Right cardiac atrium (tissue), 5 donors: Measurements from ENCODE around the gene MYL10. TPM values are rescaled to one million over a fixed set of nuclear protein-coding genes. Genes with fewer than 3 reads are reported as not detected.
"Not testable (repeated sequence)": the region's sequence is repeated elsewhere in the genome, so short reads cannot be mapped to it uniquely, and the experiment has no call there.

Experiments used
- ATAC-seq, 2 donors: fragments of 200-7000 bp; cut with Tn5 transposase; one replicate each; pipeline versions ENCODE4 v1.8.0 to v1.9.1; 2020; ENCODE audit warnings: moderate library complexity in 2 of 2, mild to moderate bottlenecking in 1 of 2
- DNase-seq, 3 donors: peaks; one replicate each; pipeline ENCODE4 v3.0.0-alpha.2; 2020
- H3K27ac ChIP-seq: one replicate; pipeline ENCODE4 v1.5.1; 2013; ENCODE audit warnings: mild to moderate bottlenecking, low read length, control low read depth, moderate library complexity
- H3K27me3 ChIP-seq: one replicate; pipeline ENCODE4 v1.6.1; 2013; ENCODE audit not compliant: control insufficient read depth, insufficient read depth
- H3K4me1 ChIP-seq: one replicate; pipeline ENCODE4 v1.6.1; 2013; ENCODE audit warnings: low read length; ENCODE audit not compliant: control insufficient read depth, insufficient read depth
- H3K4me3 ChIP-seq: one replicate; pipeline ENCODE4 v1.5.1; 2013; ENCODE audit warnings: low read length, control low read depth
- H3K9me3 ChIP-seq: one replicate; pipeline ENCODE4 v1.6.1; 2013; ENCODE audit warnings: low read length; ENCODE audit not compliant: control insufficient read depth
- WGBS: extraction: QIAGEN DNeasy Blood & Tissue Kit; methylation state at CpG from one replicate; pipeline ENCODE4 v1.1.7; 2013; 5-methylcytosine and 5-hydroxymethylcytosine counted together
- intact Hi-C, 4 donors: fragments of 100-400 bp; cut with DNase I; formaldehyde crosslinking; loops; one replicate each; pipeline versions ENCODE4 v1.11.0 to v1.14.0; 2022 to 2023
- polyA plus RNA-seq: library from polyadenylated mRNA; stranded (reverse); fragments of 200-250 nt; gene quantifications from one replicate; pipeline ENCODE4 v1.2.3, GENCODE V29; 2013
- total RNA-seq, 4 donors: library from RNA; stranded (reverse); fragmentation: NEBNext Ultra II Directional; extraction: Animal tissue kit (Norgen Biotek cat#: 25700); gene quantifications; one replicate each; pipeline ENCODE4 v1.2.1, GENCODE V29; 2021
- donor health status: healthy with polysubstance abuse.
- donor health status: DM: no; HTN: yes; CAD: no.
- donor health status: DM: no; HTN: no; CAD: no.
- donor health status: DM: no; HTN: yes; CAD: no; lungs with severe emphysema.
- donor health status: DM: yes; HTN: yes; CAD: no.

The MYL10 gene
- total and polyA plus RNA-seq, 5 donors: not detected

DNA sequence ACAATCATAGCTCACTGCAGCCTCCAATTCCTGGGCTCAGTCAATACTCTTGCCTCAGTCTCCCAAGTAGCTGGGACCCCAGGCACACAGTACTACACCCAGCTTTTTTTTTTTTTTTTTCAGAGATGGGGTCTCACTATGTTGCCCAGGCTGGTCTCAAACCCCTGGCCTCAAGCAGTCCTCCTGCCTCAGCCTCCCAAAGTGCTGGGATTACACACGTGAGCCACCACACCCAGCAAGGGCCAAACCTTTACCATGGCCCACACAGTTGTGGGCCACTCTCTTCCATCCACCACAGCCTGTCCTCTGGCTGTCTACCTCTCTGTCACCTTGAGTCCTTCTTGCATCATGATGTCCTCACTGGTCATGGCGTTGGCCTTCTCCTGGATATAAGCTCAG is 24.2 kb downstream of the MYL10 start:
- H3K27me3 ChIP-seq, H3K27ac ChIP-seq, H3K4me1 ChIP-seq, ATAC-seq, H3K9me3 ChIP-seq, DNase-seq, H3K4me3 ChIP-seq: not testable (repeated sequence)
- WGBS: 87% methylated on average over 2 of the region's 2 CpGs
- intact Hi-C loops: loop anchor here in 2 of 4 donors (5.0 to 10.0 kb wide), 3 partner anchors 80 to 667 kb away; partner anchors contain the start of gene CUX1 (in 1 of the 2)

GRCh38 chr7:101604331-101604933 is 24.7 kb downstream of the MYL10 start:
- Histone ChIP-seq H3K9me3 (no peaks in the 10 kb centered on the region), H3K4me3 (no peak overlapping the region), H3K27me3 (no peaks in the 10 kb centered on the region), H3K4me1 (no peaks in the 10 kb centered on the region), H3K27ac (no peak overlapping the region)
- intact Hi-C loops: loop anchor here in 2 of 4 donors (5.0 to 10.0 kb wide), 3 partner anchors 80 to 668 kb away; partner anchors contain the start of gene CUX1 (in 1 of the 2)
- ATAC-seq (no peak), DNase-seq (no peak)
- WGBS: 76% methylated on average over 5 of the region's 5 CpGs

- WGBS: 34% methylated on average over 25 of the region's 25 CpGs
- Histone ChIP-seq H3K9me3 (no peaks in the 10 kb centered on the region), H3K4me1 (no peaks in the 10 kb centered on the region), H3K27me3 (no peaks in the 10 kb centered on the region), H3K4me3 (no peak overlapping the region), H3K27ac (no peak overlapping the region)
- DNase-seq (peak; percentile 80 to 90 (median 89)), ATAC-seq (peak; percentile 87 to 90)
- intact Hi-C loops: loop anchor here in 2 of 4 donors (5.0 to 10.0 kb wide), 3 partner anchors 82 to 670 kb away; partner anchors contain the start of gene CUX1 (in 1 of the 2)
These were observed 26.4 kb downstream of the MYL10 start for GRCh38 chr7:101602484-101603241.

DNA sequence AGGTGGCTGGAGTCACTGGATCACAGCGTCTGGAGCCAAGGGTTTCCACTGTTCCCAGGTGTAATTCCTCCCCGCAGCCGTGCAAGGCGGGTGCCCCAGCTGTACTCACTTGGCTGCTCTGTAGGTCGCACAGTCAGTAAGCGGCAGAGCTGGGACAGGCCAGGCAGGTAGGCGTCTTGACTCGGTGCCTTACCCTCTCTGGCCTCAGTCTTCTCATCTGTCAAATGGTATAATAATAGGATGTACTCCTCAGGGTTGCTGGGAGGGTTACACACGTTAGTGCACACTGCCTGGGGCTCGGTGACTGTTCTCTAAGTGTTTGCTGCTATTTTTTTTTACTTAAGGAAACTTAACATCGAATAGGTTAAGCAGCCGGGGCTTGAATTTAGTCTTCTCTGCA is 27.0 kb downstream of the MYL10 start:
- no peak for ATAC-seq
- 57% methylated on average over 12 of the region's 12 CpGs for WGBS
- no peaks in the 10 kb centered on the region for H3K9me3 ChIP-seq
- intact Hi-C loops: loop anchor here in 2 of 4 donors (5.0 to 10.0 kb wide), 3 partner anchors 83 to 670 kb away; partner anchors contain the start of gene CUX1 (in 1 of the 2)
- no peak overlapping the region for H3K27ac ChIP-seq
- no peak overlapping the region for H3K4me3 ChIP-seq
- H3K27me3 ChIP-seq: no peaks in the 10 kb centered on the region
- no peak for DNase-seq
- no peaks in the 10 kb centered on the region for H3K4me1 ChIP-seq

DNA sequence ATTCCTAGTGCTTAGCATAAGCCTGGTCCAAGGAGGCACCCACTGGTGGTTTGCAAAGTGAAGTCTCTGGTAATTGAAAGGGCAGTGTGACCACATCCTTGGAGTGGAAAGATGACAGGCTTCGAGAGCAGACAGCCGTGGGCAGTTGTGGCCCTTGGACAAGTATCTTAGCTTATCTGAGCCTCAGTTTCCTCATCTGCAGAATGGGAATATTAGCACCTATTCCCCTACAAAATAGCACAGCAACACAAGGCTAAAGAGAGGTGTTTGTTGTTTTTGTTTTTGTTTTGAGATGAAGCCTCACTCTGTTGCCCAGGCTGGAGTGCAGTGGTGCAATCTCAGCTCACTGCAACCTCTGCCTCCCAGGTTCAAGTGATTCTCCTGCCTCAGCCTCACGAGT is 29.3 kb downstream of the MYL10 start:
- no peak overlapping the region for H3K4me3 ChIP-seq

GRCh38 chr7:101598986-101599771 is 29.9 kb downstream of the MYL10 start:
- Histone ChIP-seq H3K27ac (no peak overlapping the region), H3K27me3 (no peaks in the 10 kb centered on the region), H3K4me3 (no peak overlapping the region), H3K4me1 (no peaks in the 10 kb centered on the region), H3K9me3 (no peaks in the 10 kb centered on the region)
- intact Hi-C loops: no loop called here
- 75% methylated on average over 16 of the region's 16 CpGs for WGBS
- DNase-seq: peak in 1 of 3 donors; percentile 32
- peak in 1 of 2 donors; percentile 39 for ATAC-seq

More for the DNA sequence above, 29.3 kb downstream of the MYL10 start:
- Histone ChIP-seq H3K27ac (no peak overlapping the region), H3K4me1 (no peaks in the 10 kb centered on the region), H3K9me3 (no peaks in the 10 kb centered on the region), H3K27me3 (no peaks in the 10 kb centered on the region)
- ATAC-seq (no peak), DNase-seq (no peak)
- 89% methylated on average over 3 of the region's 3 CpGs for WGBS
- intact Hi-C loops: loop anchor here in 2 of 4 donors (5.0 to 10.0 kb wide), 3 partner anchors 85 to 673 kb away; partner anchors contain the start of gene CUX1 (in 1 of the 2)

DNA sequence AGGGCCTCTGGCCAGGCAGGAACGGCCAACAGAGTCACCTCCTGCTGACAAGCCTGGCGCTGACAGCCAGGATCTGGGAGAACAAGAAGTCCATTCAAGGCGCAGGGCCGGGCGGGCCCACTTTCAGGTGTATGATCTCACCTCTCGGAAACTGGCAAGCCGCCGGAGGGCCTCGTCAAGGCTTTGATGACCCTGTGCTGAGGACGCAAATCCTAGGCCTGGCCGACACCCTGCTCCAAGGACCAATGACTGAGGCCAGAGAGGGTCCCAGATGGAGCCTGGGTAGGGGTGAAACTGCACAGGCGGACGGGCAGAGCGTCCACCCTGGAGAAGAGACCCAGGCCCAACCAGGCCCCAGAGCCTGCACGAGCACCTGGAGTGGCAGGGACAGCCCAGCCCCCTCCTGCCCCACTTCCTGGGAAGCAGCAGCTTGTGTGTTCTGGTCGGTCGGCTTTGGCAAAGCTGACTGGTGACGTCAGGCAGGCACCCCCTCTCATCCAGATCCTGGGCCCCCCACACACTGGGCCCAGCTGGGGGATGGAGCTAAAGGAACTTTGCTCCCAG is 30.6 kb downstream of the MYL10 start:
- ATAC-seq (peak; percentile 33 to 44), DNase-seq (peak; percentile 62 to 76 (median 68))
- intact Hi-C loops: no loop called here
- 78% methylated on average over 18 of the region's 18 CpGs for WGBS
- Histone ChIP-seq H3K9me3 (no peaks in the 10 kb centered on the region), H3K4me1 (no peaks in the 10 kb centered on the region), H3K27me3 (no peaks in the 10 kb centered on the region), H3K4me3 (no peak overlapping the region), H3K27ac (no peak overlapping the region)

DNA sequence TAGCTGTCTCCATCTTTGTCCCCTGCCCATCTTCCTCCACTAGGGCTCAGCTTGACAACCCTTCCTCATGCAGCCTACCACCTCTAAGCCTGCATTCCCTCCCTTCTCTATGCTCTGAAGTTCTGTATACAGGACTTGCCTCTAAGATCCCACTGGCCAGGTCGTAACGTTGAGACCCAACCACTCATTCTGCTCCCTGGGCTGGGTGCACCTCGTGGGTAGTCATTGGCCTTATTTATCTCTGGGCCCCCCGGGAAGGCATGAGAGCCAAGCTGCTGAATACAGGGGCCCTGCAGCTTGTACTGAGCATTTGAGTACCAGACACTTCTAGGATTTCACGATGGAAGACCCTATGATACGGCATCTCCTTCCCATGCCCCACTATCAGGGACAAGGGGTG is 31.2 kb downstream of the MYL10 start:
- H3K27ac ChIP-seq: no peak overlapping the region
- H3K4me3 ChIP-seq: no peak overlapping the region
- H3K9me3 ChIP-seq: no peaks in the 10 kb centered on the region
- no peaks in the 10 kb centered on the region for H3K4me1 ChIP-seq
- H3K27me3 ChIP-seq: no peaks in the 10 kb centered on the region
- 77% methylated on average over 6 of the region's 6 CpGs for WGBS
- DNase-seq: no peak
- no peak for ATAC-seq
- intact Hi-C loops: no loop called here

GRCh38 chr7:101596898-101597297 is 32.2 kb downstream of the MYL10 start:
- DNase-seq (no peak), ATAC-seq (no peak)
- H3K9me3 ChIP-seq: no peaks in the 10 kb centered on the region
- no peak overlapping the region for H3K4me3 ChIP-seq
- 76% methylated on average over 1 of the region's 1 CpG for WGBS
- no peaks in the 10 kb centered on the region for H3K27me3 ChIP-seq
- intact Hi-C loops: no loop called here
- H3K4me1 ChIP-seq: no peaks in the 10 kb centered on the region
- no peak overlapping the region for H3K27ac ChIP-seq

GRCh38 chr7:101595766-101596537 is 33.1 kb downstream of the MYL10 start:
- no peaks in the 10 kb centered on the region for H3K9me3 ChIP-seq
- intact Hi-C loops: no loop called here
- H3K4me1 ChIP-seq: no peaks in the 10 kb centered on the region
- no peaks in the 10 kb centered on the region for H3K27me3 ChIP-seq
- DNase-seq: no peak
- no peak for ATAC-seq
- 86% methylated on average over 4 of the region's 4 CpGs for WGBS
- no peak overlapping the region for H3K4me3 ChIP-seq
- no peak overlapping the region for H3K27ac ChIP-seq
